DOHH2 (cell line): Measurements from ENCODE around the gene HDAC3.

Experiments
- H3F3A ChIP-seq: fragments of 200-600 bp; sonication (generic), shearing (Covaris generic); 2 replicates; pipeline ENCODE4 v1.6.0; 2016; ENCODE audit warnings: antibody characterized with exemption, mild to moderate bottlenecking; ENCODE audit not compliant: control insufficient read depth, insufficient read depth
- H3K27ac ChIP-seq: fragments of 200-600 bp; sonication (generic); 2 replicates; pipeline ENCODE4 v1.5.1; 2014; ENCODE audit warnings: low read depth, mild to moderate bottlenecking, low read length, moderate library complexity
- H3K27me3 ChIP-seq: fragments of 200-600 bp; sonication (generic); 2 replicates; pipeline ENCODE4 v1.6.1; 2014; ENCODE audit warnings: mild to moderate bottlenecking, low read length, mixed read lengths; ENCODE audit not compliant: control insufficient read depth
- H3K36me3 ChIP-seq: fragments of 200-600 bp; sonication (generic); 2 replicates; pipeline ENCODE4 v1.6.1; 2014; ENCODE audit warnings: mild to moderate bottlenecking, low read length, moderate library complexity, mixed read lengths; ENCODE audit not compliant: control insufficient read depth
- H3K4me1 ChIP-seq: fragments of 200-600 bp; sonication (generic); 2 replicates; pipeline ENCODE4 v1.6.1; 2014; ENCODE audit warnings: mild to moderate bottlenecking, low read length, mixed read lengths; ENCODE audit not compliant: control insufficient read depth
- H3K4me2 ChIP-seq: fragments of 200-600 bp; sonication (generic); 2 replicates; pipeline ENCODE4 v1.6.0; 2014; ENCODE audit warnings: mild to moderate bottlenecking, low read length, moderate library complexity
- H3K4me3 ChIP-seq: fragments of 200-600 bp; sonication (generic); 2 replicates; pipeline ENCODE4 v1.5.1; 2014; ENCODE audit warnings: mild to moderate bottlenecking, low read length, mixed read lengths
- H3K79me2 ChIP-seq: fragments of 200-600 bp; sonication (generic); 2 replicates; pipeline ENCODE4 v1.6.1; 2014; ENCODE audit warnings: mild to moderate bottlenecking, low read length, mixed read lengths; ENCODE audit not compliant: control insufficient read depth
- H3K9me2 ChIP-seq: fragments of 200-600 bp; sonication (generic); replicated peaks from 2 replicates; pipeline ENCODE4 v1.6.1; 2014; ENCODE audit warnings: mild to moderate bottlenecking, low read length, mixed read lengths; ENCODE audit not compliant: control insufficient read depth
- H3K9me3 ChIP-seq: fragments of 200-600 bp; sonication (generic); 2 replicates; pipeline ENCODE4 v1.6.1; 2014; ENCODE audit warnings: antibody characterized with exemption, low read length, mixed read lengths; ENCODE audit not compliant: control insufficient read depth, insufficient read depth
- H4K20me1 ChIP-seq: fragments of 200-600 bp; sonication (generic); 2 replicates; pipeline ENCODE4 v1.6.0; 2014; ENCODE audit warnings: low read depth, mild to moderate bottlenecking, antibody characterized with exemption, low read length, moderate library complexity; ENCODE audit not compliant: control insufficient read depth, insufficient read depth
- EZH2phosphoT487 ChIP-seq: fragments of 200-600 bp; sonication (generic); IDR thresholded peaks from 2 replicates; pipeline ENCODE4 v1.6.1; 2017; ENCODE audit warnings: borderline replicate concordance, mild to moderate bottlenecking, antibody characterized with exemption, low read length, moderate library complexity, mixed read lengths
- TF ChIP-seq, protein P1 (sequence below): fragments of 200-600 bp; sonication (generic); IDR thresholded peaks from one replicate; pipeline ENCODE4 v1.5.1; 2014; ENCODE audit warnings: antibody characterized with exemption, mild to moderate bottlenecking, low read depth, low read length; ENCODE audit not compliant: poor library complexity, severe bottlenecking

Gene HDAC3

DNA sequence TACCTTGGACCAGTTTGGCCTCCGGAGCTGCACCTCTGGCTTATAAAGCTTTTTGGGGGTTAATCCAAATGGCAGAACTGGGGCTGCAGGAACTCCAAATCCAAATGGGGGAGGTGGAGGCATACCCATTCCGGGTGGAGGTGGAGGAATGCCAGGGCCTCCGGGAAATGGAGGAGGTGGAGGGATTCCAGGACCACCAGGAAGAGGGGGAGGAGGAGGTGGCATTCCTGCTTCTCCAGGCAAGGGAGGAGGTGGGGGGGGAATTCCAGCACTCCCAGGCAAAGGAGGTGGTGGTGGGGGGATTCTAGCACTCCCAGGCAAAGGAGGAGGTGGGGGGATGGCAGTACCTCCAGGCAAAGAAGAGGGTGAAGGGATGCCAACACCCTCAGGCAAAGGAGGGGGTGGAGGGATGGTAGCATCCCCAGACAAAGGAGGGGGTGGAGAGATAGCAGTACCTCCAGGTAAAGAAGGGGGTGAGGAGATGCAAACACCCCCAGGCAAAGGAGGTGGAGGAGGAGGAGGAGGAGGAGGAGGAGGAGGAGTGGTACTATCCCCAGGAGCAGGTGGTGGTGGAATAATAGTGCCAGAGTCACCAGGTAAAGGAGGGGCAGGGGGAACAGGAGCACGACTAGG is 63.0 kb downstream of the HDAC3 start:
- Histone ChIP-seq H4K20me1 (no peaks in the 10 kb centered on the region), H3K9me3 (no peaks in the 10 kb centered on the region), H3K4me3 (no peak overlapping the region), H3K27me3 (no peaks in the 10 kb centered on the region), H3F3A (peaks cover 16% of the 10 kb centered on the region), H3K79me2 (no peaks in the 10 kb centered on the region), H3K4me2 (no peak overlapping the region), H3K9me2 (no peaks in the 10 kb centered on the region), H3K27ac (no peak overlapping the region), H3K4me1 (peaks cover 18% of the 10 kb centered on the region), H3K36me3 (peaks cover 86% of the 10 kb centered on the region)
- TF ChIP-seq, protein P1, sequence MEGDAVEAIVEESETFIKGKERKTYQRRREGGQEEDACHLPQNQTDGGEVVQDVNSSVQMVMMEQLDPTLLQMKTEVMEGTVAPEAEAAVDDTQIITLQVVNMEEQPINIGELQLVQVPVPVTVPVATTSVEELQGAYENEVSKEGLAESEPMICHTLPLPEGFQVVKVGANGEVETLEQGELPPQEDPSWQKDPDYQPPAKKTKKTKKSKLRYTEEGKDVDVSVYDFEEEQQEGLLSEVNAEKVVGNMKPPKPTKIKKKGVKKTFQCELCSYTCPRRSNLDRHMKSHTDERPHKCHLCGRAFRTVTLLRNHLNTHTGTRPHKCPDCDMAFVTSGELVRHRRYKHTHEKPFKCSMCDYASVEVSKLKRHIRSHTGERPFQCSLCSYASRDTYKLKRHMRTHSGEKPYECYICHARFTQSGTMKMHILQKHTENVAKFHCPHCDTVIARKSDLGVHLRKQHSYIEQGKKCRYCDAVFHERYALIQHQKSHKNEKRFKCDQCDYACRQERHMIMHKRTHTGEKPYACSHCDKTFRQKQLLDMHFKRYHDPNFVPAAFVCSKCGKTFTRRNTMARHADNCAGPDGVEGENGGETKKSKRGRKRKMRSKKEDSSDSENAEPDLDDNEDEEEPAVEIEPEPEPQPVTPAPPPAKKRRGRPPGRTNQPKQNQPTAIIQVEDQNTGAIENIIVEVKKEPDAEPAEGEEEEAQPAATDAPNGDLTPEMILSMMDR: no peak
- no peak for TF ChIP-seq EZH2phosphoT487
